Gastrocnemius medialis (tissue), 4 donors: ENCODE measurements around the gene ADAM17.

ENCODE experiments used
- POLR2A ChIP-seq, 2 donors: fragments of 450-650 bp; IDR thresholded peaks; one replicate each; pipeline ENCODE4 v1.6.1; 2017; ENCODE audit warnings: antibody characterized with exemption in 2 of 2, mild to moderate bottlenecking in 2 of 2, moderate library complexity in 2 of 2
- TF ChIP-seq, protein P1 (sequence below), 5 experiments: fragments of 450-650 bp in 3 of 5; fragments of 200-600 bp in 2 of 5; sonication (generic) in 2 of 5; IDR thresholded peaks in 4 of 5; conservative IDR thresholded peaks in 1 of 5; 1 replicate in 4 of 5; 2 replicates in 1 of 5; pipeline ENCODE4 v1.5.1; 2016 to 2019; ENCODE audit warnings: antibody characterized with exemption in 5 of 5, mild to moderate bottlenecking in 3 of 5, moderate library complexity in 3 of 5

GRCh38 chr2:9490789-9491188 lies 64.8 kb downstream of the ADAM17 start:
- TF ChIP-seq, protein P1, sequence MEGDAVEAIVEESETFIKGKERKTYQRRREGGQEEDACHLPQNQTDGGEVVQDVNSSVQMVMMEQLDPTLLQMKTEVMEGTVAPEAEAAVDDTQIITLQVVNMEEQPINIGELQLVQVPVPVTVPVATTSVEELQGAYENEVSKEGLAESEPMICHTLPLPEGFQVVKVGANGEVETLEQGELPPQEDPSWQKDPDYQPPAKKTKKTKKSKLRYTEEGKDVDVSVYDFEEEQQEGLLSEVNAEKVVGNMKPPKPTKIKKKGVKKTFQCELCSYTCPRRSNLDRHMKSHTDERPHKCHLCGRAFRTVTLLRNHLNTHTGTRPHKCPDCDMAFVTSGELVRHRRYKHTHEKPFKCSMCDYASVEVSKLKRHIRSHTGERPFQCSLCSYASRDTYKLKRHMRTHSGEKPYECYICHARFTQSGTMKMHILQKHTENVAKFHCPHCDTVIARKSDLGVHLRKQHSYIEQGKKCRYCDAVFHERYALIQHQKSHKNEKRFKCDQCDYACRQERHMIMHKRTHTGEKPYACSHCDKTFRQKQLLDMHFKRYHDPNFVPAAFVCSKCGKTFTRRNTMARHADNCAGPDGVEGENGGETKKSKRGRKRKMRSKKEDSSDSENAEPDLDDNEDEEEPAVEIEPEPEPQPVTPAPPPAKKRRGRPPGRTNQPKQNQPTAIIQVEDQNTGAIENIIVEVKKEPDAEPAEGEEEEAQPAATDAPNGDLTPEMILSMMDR (IDR thresholded peaks at IDR 0.05 in 4 of 5, conservative IDR thresholded peaks at IDR 0.05 in 1 of 5): no peak
- no peak for TF ChIP-seq POLR2A (IDR thresholded peaks at IDR 0.05)
